Raji (cell line): Measurements from ENCODE around the gene DHRS7C.

ENCODE experiments used
- POLR2A ChIP-seq: IDR thresholded peaks from 2 replicates; pipeline ENCODE4 v1.6.1; 2011; ENCODE audit warnings: low read depth, low read length, control low read depth; ENCODE audit not compliant: insufficient read depth

DHRS7C gene

DNA sequence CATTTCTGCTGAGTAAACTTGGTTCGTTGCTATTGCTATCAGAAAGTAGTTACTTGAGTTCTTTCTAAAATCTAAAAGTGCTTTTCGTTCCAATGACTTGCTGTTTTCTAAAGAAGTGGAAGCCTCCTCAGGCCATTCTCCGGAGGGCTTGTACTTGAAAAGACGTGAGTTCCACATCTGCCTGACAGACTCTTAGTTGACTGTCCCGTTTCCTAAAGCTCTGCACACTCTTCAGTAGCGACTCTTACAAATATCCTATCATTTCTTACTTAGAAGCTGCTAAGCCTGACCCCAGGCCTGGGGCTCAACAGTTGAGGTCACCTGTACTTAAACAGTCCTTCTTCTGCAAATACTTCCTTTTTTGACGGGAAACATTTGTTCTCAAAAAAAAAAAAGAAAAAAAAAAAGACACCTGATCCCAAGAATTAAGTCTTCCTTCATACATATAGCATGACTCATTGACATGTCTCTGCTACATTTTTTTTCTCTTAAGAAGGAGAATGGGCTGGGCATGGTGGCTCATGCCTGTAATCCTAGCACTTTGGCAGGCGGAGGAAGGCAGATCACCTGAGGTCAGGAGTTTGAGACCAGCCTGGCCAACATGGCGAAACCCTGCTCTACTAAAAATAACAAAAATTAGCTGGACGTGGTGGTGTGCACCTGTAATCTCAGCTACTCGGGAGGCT lies 61.5 kb downstream of the DHRS7C start:
- TF ChIP-seq POLR2A = no peak

DNA sequence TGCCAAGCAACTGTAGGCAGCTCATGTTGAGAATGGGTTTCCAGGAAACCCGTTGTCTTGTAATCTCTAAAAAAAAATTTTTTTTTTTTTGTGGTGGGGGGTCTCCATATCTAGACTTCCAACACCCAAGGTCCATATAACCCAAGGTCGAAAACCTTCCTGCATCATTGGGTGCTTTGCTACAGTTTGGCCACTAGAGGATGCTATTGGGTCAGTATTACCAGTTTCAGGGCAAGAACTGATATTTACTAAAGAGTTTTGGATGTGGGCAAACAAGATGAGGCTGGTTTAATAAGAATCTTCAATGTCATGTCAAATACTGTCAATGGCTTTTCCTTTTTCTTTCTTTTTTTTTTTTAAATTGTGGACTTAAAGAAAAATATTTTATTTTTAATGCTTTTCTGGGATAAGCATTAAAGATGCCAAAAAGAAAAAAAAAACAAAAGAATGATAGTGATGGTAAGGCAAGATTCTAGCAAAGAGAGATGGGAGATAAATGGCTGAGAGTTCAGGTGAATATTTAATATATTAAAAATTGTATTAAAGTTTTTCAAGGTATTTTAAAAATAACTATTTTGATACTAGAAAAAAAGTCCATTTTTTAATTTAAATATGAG lies 62.2 kb downstream of the DHRS7C start:
- TF ChIP-seq POLR2A = no peak

DNA sequence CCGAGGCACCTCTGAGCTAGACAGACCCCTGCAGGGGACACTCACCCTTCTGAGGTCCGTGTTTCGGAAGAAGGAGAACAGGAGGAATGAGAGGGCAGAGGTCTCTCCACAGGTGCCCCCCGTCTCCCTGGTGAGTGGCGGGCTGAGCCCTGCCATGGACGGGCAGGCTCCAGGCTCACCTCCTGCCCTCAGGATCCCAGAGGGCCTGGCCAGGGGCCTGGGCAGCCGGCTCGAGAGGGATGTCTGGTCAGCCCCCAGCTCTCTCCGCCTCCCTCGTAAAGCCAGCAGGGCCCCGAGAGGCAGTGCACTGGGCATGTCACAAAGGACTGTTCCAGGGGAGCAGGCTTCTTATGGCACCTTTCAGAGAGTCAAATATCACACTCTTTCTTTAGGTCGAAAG lies 62.8 kb downstream of the DHRS7C start:
- no peak for TF ChIP-seq POLR2A

DNA sequence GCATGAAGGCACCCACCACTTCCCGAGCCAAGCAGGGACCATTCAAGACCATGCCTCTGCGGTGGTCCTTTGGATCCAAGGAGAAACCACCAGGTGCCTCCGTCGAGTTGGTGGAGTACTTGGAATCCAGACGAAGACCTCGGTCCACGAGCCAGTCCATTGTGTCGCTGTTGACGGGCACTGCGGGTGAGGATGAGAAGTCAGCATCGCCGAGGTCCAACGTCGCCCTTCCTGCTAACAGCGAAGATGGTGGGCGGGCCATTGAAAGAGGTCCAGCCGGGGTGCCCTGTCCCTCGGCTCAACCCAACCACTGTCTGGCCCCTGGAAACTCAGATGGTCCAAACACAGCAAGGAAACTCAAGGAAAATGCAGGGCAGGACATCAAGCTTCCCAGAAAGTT lies 63.4 kb downstream of the DHRS7C start:
- no peak for TF ChIP-seq POLR2A

DNA sequence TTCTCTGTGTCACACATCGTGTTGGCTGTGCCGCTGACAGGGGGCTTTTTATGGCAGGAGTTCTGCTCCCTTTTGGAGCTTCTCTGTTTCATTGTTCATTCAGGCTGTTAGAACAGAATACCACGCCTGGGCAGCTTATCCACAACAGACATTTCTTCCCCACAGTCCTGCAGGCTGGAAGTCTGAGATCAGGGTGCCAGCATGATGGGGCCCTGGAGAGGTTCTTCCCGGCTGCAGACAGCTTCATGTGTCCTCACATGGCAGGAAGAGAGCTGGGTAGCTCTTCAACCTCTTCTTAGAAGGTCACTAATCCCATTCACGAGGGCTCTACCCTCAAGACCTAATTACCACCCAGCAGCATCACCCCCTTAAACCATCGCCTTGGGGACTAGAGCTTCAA lies 65.1 kb downstream of the DHRS7C start:
- TF ChIP-seq POLR2A = no peak

DNA sequence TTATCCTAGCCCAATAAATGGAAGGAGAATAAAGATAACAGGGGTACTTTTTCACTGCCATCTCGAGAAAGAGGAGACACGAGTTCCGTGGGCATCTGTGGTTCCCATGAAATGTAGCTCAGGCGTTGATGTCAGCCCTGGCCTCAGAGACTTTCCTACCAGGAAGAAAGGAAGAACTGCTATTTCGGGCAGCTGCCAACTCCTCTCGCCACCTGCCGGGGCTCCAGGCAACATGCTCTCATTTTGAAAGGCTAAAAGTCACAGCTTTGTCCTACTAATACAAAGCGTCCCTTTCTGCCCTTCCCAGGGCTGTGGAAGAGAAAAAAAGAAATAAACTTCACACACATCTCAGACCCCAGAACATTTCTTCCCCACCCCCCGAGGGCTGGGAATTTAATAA lies 65.8 kb downstream of the DHRS7C start:
- no peak for TF ChIP-seq POLR2A
